ENCODE results near the gene PPM1E.
A peak's percentile ranks its signal among the peaks of the same experiment; 100 is the strongest.

PPM1E gene

DNA sequence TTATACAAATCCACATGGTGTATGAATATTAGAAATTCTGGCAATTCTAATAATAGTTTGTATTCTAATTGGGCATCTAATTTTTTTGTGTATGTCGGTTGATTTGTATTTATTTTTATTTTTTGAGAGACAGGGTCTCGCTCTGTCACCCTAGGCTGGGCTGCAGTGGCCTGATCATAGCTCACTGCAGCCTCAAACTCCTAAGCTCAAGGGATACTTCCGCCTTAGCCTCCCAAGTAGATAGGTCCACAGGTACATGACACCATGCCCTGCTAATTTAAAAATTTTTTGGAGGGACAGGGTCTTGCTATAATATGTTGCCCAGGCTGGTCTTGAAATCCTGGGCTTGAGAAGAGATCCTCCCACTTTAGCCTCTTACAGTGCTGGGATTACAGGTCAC, 246.5 kb downstream of the PPM1E start:
- no peak for TF ChIP-seq CTCF (IDR thresholded peaks at IDR 0.05; ENCODE audit: low read depth, low read length)
- no peak for DNase-seq (ENCODE audit: extremely low read depth, low read depth)

- TF ChIP-seq CTCF (IDR thresholded peaks at IDR 0.05; ENCODE audit: low read depth, low read length): no peak
- DNase-seq (ENCODE audit: extremely low read depth, low read depth): no peak
Observed at GRCh38 chr17:59002848-59003247, 247.2 kb downstream of the PPM1E start.

- TF ChIP-seq CTCF (IDR thresholded peaks at IDR 0.05; ENCODE audit: low read depth, low read length): no peak
- DNase-seq (ENCODE audit: extremely low read depth, low read depth): no peak
Observed at GRCh38 chr17:59003860-59004259, 248.2 kb downstream of the PPM1E start.

- DNase-seq (ENCODE audit: extremely low read depth, low read depth): peak; percentile 23
- peak; percentile 95 for TF ChIP-seq CTCF (IDR thresholded peaks at IDR 0.05; ENCODE audit: low read depth, low read length)
Observed at GRCh38 chr17:59004338-59005111, 248.9 kb downstream of the PPM1E start.

DNA sequence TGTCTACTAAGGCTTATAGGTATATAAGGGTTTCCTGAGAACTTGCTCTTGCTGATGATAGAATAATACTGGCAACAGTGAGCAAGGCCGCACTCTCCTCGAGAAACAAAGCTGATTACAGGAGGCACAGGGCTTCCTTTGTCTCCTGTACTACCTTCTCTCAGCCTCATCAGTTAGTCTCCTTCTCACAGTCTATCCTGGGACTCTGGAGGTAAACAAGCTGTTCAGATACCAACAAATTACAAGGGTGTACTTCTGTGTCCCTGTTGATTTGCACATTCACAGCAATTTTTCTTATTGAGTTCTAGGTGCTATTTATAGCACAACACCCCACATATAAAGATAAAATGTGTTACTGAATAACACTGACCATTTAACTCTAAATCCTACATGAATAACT, 252.3 kb downstream of the PPM1E start:
- TF ChIP-seq CTCF (IDR thresholded peaks at IDR 0.05; ENCODE audit: low read depth, low read length): no peak
- DNase-seq (ENCODE audit: extremely low read depth, low read depth): no peak

DNA sequence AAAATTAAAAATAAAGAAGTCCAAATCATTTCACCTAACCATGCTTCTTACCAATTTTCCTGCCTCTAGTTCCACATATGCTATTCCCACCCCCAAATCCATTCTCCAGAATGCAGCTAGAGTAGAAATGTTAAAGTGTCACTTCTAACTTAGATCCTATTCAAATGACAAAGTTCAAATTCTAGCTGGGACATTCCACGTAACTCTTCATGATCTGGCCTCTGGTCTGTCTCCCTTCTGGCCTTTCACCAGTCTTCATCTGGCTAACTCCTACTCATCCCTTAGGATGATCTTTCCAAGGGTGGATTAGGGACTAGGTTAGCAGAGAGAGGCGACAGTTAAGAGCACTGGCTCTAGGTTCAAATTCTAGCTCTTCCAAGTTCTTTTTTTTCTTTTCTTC, 253.1 kb downstream of the PPM1E start:
- TF ChIP-seq CTCF (IDR thresholded peaks at IDR 0.05; ENCODE audit: low read depth, low read length): no peak
- no peak for DNase-seq (ENCODE audit: extremely low read depth, low read depth)

- no peak for TF ChIP-seq CTCF (IDR thresholded peaks at IDR 0.05; ENCODE audit: low read depth, low read length)
- no peak for DNase-seq (ENCODE audit: extremely low read depth, low read depth)
Observed at GRCh38 chr17:59010026-59010425, 254.4 kb downstream of the PPM1E start.
